Suppressor macrophage (primary cell): ENCODE results near the gene NARF.
"Not testable (repeated sequence)": the region's sequence is repeated elsewhere in the genome, so short reads cannot be mapped to it uniquely, and the experiment has no call there.

ENCODE experiments used
- DNase-seq, 4 experiments: peaks; one replicate each; pipeline ENCODE4 v3.0.0-alpha.2; 2020 to 2022

Gene NARF

GRCh38 chr17:82539076-82539475, 80.5 kb downstream of the NARF start:
- DNase-seq = not testable (repeated sequence)
